Measurements from ENCODE around the gene HOXA10. TPM values are rescaled to one million over a fixed set of nuclear protein-coding genes. Genes with fewer than 3 reads are reported as not detected.

Gene HOXA10
- total RNA-seq, 4 donors from 2014 or later = 4.7 to 8.9 (median 6.0) TPM

DNA sequence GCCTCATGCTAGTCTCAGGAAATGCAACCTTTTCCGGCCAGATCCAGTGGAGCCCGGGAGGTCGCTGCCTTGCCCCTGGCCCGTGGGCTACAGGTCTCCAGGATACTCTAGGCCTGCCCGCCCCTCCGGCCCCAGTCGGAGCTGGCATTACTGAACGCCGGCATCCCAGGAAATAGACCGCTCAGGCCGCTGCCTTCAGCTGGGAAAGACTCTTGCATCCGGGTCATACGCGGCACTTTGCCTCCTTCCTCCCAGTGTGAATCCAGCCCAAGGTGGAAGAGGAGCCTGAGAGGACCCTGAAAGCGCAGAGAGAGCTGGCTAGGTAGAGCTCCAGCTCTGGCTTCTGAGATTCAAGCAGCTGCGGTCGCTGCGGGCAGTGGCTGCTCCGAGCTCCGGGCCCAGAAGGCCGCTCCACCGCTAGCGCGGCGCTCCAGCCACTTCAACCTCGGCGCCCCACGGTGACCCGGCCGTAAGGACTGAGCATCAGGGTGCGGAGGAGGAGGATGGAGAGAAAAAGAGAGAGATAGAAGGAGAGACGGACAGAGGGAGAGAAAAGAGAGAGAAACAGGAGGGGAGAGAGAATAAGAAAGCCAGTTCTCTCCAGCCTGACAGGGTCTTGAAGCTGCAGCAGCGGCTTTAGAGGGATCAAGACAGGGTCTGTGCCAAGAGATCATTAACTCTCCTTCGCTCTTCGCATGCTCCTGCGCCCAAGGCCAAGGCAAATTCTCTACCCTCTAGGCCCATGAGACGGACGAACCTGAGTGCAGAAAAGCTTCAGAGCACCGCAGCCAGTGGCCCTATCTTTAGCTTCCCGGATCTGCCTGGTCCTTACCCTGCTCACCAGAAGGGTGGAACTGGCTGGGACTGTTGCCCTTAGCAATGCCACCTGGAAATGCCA lies 1.8 kb upstream of the HOXA10 start:
- Histone ChIP-seq H3K36me3 (no peaks in the 10 kb centered on the region), H3K4me3 (peak overlapping the region; percentile 32), H3K27me3 (peaks cover 13% of the 10 kb centered on the region), H3K27ac (peak overlapping the region; percentile 68), H3K9me3 (no peaks in the 10 kb centered on the region), H3K4me1 (peaks cover 65% of the 10 kb centered on the region)
- TF ChIP-seq EP300 (IDR thresholded peaks at IDR 0.05) (no peak), POLR2A (IDR thresholded peaks at IDR 0.05) (no peak)
- TF ChIP-seq, protein P1, sequence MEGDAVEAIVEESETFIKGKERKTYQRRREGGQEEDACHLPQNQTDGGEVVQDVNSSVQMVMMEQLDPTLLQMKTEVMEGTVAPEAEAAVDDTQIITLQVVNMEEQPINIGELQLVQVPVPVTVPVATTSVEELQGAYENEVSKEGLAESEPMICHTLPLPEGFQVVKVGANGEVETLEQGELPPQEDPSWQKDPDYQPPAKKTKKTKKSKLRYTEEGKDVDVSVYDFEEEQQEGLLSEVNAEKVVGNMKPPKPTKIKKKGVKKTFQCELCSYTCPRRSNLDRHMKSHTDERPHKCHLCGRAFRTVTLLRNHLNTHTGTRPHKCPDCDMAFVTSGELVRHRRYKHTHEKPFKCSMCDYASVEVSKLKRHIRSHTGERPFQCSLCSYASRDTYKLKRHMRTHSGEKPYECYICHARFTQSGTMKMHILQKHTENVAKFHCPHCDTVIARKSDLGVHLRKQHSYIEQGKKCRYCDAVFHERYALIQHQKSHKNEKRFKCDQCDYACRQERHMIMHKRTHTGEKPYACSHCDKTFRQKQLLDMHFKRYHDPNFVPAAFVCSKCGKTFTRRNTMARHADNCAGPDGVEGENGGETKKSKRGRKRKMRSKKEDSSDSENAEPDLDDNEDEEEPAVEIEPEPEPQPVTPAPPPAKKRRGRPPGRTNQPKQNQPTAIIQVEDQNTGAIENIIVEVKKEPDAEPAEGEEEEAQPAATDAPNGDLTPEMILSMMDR (IDR thresholded peaks at IDR 0.05) = no peak
- WGBS = 69% methylated on average over 30 of the region's 40 CpGs
- DNase-seq (ENCODE audit: low spot score in 2 of 2) = peak; percentile 69 to 82

DNA sequence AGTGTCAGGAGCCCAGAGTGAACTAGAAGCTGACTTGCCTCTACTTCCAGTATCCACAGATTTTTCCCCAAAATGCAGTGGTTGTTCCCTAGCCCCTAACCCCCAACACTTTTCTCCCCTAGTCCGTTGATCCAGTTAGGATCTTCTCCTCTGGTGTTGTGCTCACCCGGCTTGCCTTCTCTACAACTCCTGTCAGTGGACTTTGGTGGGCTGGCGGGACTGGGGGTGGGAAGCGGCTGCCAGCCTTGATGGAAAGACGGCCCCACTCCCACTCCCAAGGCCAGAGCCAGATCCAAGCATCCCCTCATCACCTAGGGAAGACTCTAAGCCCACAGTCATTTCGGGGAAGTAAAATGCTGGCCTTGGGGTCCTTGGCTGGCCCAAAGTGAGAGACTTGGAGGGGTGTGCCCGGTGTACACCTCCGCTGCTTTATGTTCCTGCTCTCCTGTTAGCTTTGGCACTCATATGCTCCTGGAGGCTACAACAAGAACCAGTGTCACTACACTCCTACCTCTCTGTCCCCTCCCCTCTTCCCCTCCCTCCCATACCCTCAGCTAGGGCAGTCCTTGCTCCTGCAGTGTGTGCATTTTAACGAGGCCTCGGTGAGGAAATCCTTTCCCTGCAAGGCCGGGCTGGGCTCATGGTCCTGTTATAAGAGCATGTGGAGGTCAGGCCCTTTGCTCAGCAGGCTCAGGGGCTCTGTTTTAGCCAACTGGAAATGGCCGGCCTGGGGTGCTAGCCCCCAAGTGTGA lies 930 bp upstream of the HOXA10 start:
- no peaks in the 10 kb centered on the region for H3K9me3 ChIP-seq
- H3K36me3 ChIP-seq = no peaks in the 10 kb centered on the region
- peak overlapping the region; percentile 84 for H3K4me3 ChIP-seq
- H3K27ac ChIP-seq = peak overlapping the region; percentile 94
- WGBS = 62% methylated on average over 12 of the region's 12 CpGs
- DNase-seq (ENCODE audit: low spot score in 2 of 2) = peak; percentile 74 to 79
- H3K4me1 ChIP-seq = peaks cover 64% of the 10 kb centered on the region
- H3K27me3 ChIP-seq = peaks cover 5% of the 10 kb centered on the region
- TF ChIP-seq EP300 (IDR thresholded peaks at IDR 0.05) = no peak
- TF ChIP-seq, protein P1 (IDR thresholded peaks at IDR 0.05) = no peak
- TF ChIP-seq POLR2A (IDR thresholded peaks at IDR 0.05) = no peak
- TF ChIP-seq POLR2AphosphoS5 (IDR thresholded peaks at IDR 0.05) = no peak

DNA sequence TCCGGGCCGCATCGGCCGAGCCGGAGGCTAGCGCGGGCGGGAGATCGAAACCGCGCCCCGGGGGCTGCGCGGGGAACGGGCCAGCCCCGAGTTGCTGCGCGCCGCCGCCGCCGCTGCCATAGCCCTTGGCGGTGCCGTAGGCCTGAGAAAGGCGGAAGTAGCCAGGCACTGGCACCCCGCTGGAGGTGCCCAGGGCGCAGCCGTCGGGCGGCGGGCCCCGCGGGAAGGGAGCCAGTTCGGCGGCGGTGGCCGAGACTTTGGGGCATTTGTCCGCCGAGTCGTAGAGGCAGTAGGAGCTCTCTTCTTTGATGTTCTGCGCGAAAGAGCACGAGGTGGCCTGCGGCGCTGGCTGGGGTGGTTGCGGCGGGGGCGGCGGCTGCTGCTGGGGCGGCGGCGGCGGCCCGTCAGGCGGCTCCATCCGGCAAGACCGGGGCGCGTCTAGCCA lies 587 bp downstream of the HOXA10 start:
- Histone ChIP-seq H3K27me3 (peaks cover 11% of the 10 kb centered on the region), H3K4me3 (peak overlapping the region; percentile 84), H3K36me3 (no peaks in the 10 kb centered on the region), H3K4me1 (peaks cover 71% of the 10 kb centered on the region), H3K27ac (peak overlapping the region; percentile 94), H3K9me3 (no peaks in the 10 kb centered on the region)
- DNase-seq (ENCODE audit: low spot score in 2 of 2) = peak; percentile 72 to 73
- TF ChIP-seq, protein P1 (IDR thresholded peaks at IDR 0.05) = no peak
- TF ChIP-seq POLR2AphosphoS5 (IDR thresholded peaks at IDR 0.05) (no peak), POLR2A (IDR thresholded peaks at IDR 0.05) (no peak), EP300 (IDR thresholded peaks at IDR 0.05) (no peak)
- WGBS = no CpG with 5 or more reads among the region's 59 CpGs

DNA sequence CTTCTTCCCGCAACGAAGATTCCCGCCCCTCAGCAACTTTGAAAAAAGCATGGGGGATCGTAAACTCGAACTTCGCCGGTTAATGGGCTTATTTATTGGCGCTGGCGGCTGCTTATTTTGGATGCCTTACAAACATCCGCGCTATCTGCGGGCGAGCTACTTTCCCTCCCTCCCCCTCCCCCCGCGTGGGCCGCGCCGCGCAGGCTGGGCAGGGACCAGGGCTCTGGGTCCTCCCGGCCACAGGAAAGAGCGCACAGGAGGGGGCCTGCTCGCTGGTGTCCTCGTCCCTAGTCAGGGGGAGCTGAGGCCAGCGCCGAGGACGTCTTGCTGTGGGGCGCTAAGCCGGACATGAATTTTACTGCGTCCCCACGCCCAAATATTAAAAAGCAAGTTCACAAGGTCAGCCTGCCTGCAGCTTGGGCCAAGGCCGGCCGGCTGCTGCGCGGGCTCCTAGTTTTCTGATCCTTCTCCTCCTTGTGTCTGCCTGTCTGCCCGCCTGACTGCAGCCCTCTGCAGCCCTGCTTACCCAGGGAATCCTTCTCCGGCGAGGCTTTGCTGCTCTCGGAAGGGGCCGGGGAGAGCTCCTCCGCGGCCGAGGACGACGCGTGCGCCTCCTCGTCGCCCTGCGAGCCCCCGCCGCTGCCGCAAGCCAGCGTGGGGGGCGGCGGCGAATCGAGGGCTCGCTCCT lies 1.2 kb downstream of the HOXA10 start:
- Histone ChIP-seq H3K9me3 (no peaks in the 10 kb centered on the region), H3K27ac (peak overlapping the region; percentile 94), H3K4me3 (peak overlapping the region; percentile 84), H3K4me1 (peaks cover 76% of the 10 kb centered on the region), H3K36me3 (no peaks in the 10 kb centered on the region), H3K27me3 (peaks cover 11% of the 10 kb centered on the region)
- 4% methylated on average over 21 of the region's 58 CpGs for WGBS
- no peak for TF ChIP-seq POLR2AphosphoS5 (IDR thresholded peaks at IDR 0.05)
- TF ChIP-seq POLR2A (IDR thresholded peaks at IDR 0.05) = no peak
- no peak for TF ChIP-seq EP300 (IDR thresholded peaks at IDR 0.05)
- TF ChIP-seq, protein P1 (IDR thresholded peaks at IDR 0.05) = no peak
- DNase-seq (ENCODE audit: low spot score in 2 of 2) = peak; percentile 85 to 89
